ENCODE data around the gene CIBAR2.

CIBAR2 gene

DNA sequence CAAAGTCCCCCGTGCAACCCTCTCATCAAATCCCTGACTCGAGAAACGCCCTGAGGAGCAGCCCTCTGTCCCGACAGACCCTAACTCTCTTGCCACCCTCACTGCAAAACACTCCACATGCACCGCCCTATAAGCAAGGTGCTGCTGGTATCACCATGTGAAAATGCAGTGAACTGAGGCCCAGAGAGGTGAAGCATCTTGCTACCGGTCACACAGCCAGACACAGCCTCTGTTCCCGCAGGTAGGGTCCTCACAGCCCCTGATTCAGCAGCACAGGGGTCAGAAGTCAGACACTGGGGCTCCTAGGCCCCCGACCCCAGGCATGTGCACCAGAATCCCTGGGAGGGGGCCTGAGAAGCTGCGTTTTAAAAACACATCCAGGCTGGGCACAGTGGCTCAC, 1.1 kb downstream of the CIBAR2 start:
- TF ChIP-seq, protein P1, sequence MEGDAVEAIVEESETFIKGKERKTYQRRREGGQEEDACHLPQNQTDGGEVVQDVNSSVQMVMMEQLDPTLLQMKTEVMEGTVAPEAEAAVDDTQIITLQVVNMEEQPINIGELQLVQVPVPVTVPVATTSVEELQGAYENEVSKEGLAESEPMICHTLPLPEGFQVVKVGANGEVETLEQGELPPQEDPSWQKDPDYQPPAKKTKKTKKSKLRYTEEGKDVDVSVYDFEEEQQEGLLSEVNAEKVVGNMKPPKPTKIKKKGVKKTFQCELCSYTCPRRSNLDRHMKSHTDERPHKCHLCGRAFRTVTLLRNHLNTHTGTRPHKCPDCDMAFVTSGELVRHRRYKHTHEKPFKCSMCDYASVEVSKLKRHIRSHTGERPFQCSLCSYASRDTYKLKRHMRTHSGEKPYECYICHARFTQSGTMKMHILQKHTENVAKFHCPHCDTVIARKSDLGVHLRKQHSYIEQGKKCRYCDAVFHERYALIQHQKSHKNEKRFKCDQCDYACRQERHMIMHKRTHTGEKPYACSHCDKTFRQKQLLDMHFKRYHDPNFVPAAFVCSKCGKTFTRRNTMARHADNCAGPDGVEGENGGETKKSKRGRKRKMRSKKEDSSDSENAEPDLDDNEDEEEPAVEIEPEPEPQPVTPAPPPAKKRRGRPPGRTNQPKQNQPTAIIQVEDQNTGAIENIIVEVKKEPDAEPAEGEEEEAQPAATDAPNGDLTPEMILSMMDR (IDR thresholded peaks at IDR 0.05; ENCODE audit: low read depth, low read length): no peak
- H3K4me3 ChIP-seq (replicated peaks in 1 of 2; ENCODE audit: low read depth in 2 of 2, low read length in 2 of 2): no peak overlapping the region
- DNase-seq (ENCODE audit: low read depth in 2 of 2): no peak

DNA sequence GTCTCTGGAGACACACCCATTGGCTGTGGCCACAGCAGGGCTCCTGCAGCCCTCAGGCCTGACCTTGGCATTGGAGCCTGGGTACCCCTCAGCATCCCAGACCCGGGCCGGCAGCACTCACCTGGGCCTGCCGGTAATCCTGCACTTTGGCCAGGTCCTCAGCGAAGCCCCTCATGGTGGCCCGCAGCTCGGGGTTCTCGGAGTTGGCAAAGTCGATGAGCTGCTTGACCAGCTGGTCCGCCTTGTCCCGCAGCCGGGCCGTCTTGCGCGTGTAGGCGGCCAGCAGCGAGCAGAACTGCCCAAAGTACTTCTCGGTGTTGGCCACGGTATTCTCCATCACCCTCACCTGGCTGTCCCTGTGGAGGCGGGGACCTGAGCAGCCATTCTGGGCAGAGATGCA, 2.2 kb downstream of the CIBAR2 start:
- TF ChIP-seq, protein P1 (IDR thresholded peaks at IDR 0.05; ENCODE audit: low read depth, low read length): no peak
- no peak overlapping the region for H3K4me3 ChIP-seq (replicated peaks in 1 of 2; ENCODE audit: low read depth in 2 of 2, low read length in 2 of 2)
- DNase-seq (ENCODE audit: low read depth in 2 of 2): no peak

DNA sequence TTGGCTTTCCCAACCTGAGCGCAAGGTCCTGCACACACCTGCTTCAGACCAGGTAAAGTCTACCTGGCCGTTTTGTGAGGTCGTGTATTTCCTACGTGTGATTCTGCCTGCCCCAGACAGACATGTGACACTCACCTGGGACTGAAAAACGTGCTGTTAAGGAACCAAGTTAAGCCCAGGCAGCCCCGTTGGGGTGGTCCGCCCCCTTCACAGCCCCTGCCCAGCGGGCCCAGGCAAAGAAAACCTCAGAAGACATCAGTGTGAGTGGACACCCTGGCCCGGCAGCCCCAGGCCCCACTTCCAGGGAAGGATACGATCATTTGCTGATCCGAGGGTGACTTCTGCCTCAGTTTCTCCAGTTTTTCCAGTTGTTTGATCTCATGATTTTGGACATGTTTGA, 4.7 kb downstream of the CIBAR2 start:
- TF ChIP-seq, protein P1 (IDR thresholded peaks at IDR 0.05; ENCODE audit: low read depth, low read length): no peak
- DNase-seq (ENCODE audit: low read depth in 2 of 2): no peak
- H3K4me3 ChIP-seq (replicated peaks in 1 of 2; ENCODE audit: low read depth in 2 of 2, low read length in 2 of 2): no peak overlapping the region

DNA sequence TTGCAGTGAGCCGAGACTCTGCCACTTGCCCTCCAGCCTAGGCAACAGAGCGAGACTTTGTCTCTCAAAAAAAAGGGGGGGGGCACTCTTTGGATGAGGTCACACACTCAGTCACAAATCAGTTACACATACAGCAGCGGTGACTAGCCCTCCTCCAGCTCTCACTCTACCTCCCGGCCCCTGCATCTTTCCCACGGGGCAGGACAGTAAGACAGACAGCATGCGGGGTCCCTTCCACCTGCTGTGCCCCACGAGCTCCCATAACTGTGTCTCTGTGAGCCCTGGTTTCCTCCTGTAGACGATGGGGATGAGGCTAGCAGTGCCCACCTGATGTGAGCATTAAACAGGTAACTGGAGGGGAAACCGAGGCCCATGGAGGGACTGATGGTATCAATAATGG, 5.2 kb downstream of the CIBAR2 start:
- H3K4me3 ChIP-seq (replicated peaks in 1 of 2; ENCODE audit: low read depth in 2 of 2, low read length in 2 of 2): no peak overlapping the region
- DNase-seq (ENCODE audit: low read depth in 2 of 2): no peak
- TF ChIP-seq, protein P1 (IDR thresholded peaks at IDR 0.05; ENCODE audit: low read depth, low read length): no peak

DNA sequence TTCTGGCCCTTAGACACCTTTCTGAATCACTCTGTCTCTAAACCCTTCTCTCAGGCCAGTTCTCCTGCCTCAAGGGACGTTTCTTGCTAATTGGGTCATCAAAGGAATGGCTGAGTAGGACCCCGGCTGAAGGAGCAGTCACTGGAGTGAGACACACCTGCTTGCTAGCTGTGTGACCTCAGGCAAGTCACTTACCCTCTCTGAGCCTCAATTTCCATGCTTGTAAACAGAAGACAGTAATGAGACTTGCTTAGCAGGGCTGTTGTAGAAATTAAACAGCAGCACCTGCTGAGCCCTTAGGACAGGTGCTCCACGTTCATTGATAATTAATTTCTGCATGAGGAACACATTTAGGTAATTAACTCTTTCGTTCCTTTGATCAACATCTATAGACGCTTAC, 6.8 kb downstream of the CIBAR2 start:
- no peak overlapping the region for H3K4me3 ChIP-seq (replicated peaks in 1 of 2; ENCODE audit: low read depth in 2 of 2, low read length in 2 of 2)
- DNase-seq (ENCODE audit: low read depth in 2 of 2): no peak
- TF ChIP-seq, protein P1 (IDR thresholded peaks at IDR 0.05; ENCODE audit: low read depth, low read length): no peak

DNA sequence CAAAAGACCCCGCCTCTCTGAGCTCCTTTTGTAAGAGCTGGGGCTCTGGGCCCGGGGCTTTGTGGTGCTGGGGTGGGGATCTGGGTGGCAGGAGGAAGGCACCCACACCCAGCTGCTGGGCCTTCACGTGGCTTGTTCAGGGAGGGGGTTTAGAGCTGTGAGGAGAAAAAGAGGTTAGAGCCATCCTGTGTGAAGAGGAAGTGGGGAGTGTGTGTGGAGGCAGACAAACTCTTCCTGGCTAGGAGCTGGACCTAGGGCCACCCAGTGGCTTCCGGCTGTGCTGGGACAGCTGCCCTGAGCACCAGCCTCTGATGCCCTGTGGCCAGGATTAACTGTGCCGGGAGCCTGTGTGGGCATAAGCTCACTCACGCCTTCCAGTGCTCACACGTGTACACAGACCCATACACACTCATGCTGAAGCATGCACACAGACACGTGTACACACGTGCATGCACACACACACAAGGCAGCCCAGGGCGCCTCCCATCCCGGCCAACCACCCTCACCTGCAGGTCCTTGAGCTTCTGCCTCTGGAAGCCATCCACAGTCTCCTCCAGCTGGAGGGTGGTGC, 7.4 kb downstream of the CIBAR2 start:
- H3K4me3 ChIP-seq (replicated peaks in 1 of 2; ENCODE audit: low read depth in 2 of 2, low read length in 2 of 2): no peak overlapping the region
- TF ChIP-seq, protein P1 (IDR thresholded peaks at IDR 0.05; ENCODE audit: low read depth, low read length): no peak
- DNase-seq (ENCODE audit: low read depth in 2 of 2): no peak

DNA sequence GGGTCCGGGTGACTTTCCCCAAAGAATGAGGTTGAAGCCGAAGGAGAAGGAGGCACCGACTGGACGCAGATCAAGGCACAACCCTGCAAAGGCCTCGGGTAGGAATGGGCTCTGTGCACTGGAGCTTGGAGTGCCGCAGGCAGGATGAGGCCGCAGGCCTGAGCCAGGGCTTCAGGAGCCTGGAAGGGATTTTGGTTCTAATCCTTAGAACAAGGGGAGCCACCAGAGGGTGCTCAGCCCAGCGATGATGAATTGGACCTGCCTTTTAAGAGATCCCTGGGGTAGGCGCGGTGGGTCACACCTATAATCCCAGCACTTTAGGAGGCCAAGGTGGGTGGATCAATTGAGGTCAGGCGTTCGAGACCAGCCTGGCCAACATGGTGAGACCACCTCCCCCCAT, 8.1 kb downstream of the CIBAR2 start:
- TF ChIP-seq, protein P1 (IDR thresholded peaks at IDR 0.05; ENCODE audit: low read depth, low read length): no peak

More for the DNA sequence above, 8.1 kb downstream of the CIBAR2 start:
- H3K4me3 ChIP-seq (replicated peaks in 1 of 2; ENCODE audit: low read depth in 2 of 2, low read length in 2 of 2): no peak overlapping the region
- no peak for DNase-seq (ENCODE audit: low read depth in 2 of 2)
